NCI-H2029 treated with DMSO at 0.1 percent for 48 hours (cell line): Measurements from ENCODE around the gene MAD1L1.

ENCODE experiments used
- DNase-seq: peaks from one replicate; lab custom pipeline; 2025; lab: John Stamatoyannopoulos, UW

Gene MAD1L1

DNA sequence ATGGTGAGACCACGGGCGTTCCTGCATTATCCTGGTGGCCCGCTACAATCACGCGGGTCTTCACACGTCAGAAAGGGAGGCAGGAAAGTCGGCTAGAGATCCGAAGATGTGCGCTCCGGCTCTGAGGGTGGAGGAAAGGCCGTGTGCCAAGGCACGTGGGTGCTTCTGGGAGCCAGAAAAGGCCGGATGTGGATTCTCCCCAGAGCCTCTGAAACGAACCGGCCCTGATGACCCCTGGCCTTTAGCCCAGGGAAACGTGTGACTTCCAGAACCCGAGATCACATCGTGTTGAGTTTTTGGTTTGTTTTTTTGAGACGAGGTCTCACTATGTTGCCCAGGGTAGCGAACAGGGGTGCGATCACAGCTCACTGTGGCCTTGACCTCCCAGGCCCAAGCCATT is 318.4 kb downstream of the MAD1L1 start:
- DNase-seq = no peak

DNA sequence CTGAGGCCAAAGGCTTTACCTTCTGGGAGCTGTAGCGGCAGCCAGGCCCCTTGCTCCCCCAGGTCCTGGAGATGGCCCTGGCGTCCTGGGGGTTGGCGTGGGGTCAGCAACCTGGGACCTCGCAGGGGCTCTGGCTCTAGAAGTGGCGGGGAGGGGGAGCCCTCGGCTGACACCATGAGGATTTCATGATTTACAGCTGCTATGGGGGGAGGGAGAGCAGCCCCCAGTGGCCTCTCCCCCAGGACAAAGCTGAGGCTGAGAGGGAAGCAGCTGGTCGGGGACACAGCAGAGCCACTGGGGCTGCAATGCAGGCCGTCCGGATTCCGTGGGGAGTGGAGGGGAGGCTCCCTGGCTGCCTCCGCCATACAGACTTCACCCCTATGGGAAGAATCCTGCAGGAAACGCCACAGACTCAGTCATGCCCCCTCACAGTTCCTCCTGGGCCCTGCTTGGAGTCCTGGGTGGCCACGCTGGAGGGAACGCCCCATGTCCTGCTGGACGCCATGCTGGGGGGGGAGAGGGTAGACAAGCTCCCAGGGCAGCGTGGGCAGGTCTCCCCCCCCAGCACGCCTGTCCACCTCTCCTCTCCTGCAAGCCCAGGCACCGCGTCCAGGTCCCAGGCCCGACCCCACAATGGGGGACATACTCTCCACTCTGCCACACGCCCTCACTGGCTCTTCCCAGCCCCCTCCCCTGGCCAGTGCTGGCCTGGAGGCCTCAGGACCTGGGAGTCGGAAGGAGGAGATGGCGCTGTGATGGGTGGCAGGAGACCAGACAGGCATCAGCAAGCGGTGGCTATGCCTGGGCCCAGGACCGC is 319.1 kb downstream of the MAD1L1 start:
- no peak for DNase-seq

- DNase-seq = no peak
These were observed 319.9 kb downstream of the MAD1L1 start for GRCh38 chr7:1912593-1913465.

- no peak for DNase-seq
These were observed 321.2 kb downstream of the MAD1L1 start for GRCh38 chr7:1911571-1911970.

DNA sequence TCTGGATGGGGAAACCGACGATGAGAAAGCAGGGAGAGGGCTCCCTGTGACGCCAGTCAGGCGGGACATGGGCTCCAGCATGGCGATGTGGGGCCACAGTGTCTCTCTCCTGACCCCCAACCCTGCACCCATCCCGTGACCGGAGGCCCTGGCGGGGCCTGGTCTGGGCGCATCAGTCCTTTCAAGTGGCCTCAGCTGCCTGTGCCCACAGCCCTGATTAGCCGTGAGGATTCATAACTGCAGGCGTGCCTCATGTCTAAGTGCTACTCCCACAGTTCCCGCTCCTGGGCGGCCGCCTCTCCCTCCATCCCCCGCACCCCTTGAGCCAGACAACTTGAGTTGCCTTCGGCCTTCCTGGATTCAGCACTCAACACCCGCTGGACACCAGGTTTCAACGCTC is 321.9 kb downstream of the MAD1L1 start:
- DNase-seq = no peak

DNA sequence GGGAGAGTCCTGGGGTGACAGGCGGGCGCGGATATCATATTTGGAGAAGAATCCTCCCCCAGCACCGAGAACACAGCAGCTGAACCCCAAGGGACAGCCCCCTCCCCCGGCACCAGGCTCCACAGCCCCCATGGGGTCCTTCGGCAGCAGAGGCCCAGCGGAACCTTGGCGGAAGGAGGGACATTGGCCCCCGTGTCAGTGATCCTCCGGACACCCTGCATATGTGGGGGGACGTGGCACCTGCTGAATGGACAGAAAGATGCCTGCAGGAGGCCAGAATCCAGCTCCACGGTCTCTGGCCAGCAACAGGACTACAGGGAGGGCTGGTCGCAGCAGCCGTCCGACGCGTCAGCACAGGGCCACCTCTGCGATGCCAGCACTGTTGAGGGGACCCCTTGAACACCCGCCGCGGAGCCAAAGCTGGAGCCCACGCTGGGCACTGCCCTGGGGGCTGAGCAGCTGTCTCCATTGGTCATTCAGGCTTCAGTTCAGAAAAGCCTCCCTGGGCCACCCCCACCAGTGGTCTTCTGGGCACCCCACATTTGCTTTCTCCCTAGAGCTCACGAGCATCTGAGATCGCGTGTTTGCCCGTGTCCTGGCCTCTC is 322.6 kb downstream of the MAD1L1 start:
- DNase-seq = no peak

GRCh38 chr7:1909476-1909875 is 323.3 kb downstream of the MAD1L1 start:
- no peak for DNase-seq

DNA sequence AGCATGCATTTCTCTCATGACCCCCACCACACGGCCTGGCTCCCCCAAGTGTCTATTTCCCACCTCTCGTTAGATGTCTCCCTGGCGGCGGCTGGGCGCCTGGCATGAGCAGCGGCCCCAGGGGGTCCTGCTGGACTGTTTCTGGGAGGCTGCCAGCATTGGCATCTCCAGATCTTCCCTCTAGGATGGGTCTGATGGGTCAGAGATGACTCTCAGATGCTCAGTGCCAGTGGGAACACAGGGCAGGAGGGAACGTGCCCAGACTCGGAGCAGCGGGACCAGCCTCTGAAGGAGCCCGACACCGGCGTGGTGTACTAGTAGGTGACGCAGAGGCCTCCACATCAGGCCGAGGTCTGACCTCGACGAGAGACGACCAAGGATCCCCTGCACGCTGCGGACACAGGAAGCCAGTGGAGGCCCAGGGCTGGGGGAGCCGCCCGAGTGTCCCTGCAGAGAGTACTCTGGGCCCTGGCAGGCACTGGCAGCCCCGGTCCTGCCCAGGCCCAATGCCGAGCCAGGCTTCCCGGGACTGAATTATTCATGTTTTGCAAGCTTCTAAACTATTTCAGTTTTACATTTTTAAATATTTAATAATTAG is 323.8 kb downstream of the MAD1L1 start:
- no peak for DNase-seq

DNA sequence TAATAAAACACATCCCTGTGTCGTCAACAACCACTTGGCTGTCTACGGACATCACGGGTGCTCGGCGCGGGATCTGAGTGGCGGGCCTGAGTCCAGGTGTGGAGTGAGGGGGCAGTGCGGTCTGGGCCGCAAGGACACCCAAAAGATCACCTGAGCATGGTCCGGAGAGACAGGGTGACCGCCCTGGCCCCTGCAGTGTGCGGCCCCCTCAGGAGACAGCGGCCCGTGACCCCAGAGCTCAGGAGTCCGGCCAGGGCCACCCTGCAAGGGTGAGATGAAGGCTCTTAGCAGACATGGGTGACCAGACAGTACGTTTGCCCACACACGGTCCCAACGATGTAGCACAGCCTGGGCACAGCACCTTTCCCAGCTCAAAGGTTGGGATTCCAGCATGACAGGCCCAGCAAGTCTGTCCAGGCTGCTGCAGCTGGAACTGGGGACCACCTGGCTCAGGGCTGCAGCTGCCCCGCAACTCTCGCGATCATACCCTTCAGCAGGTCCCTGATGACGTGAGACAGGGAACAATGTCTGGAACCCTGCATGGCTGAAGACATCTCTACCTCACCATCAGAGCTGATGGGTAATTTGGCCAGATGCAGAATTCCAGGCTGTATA is 324.9 kb downstream of the MAD1L1 start:
- DNase-seq = no peak

DNA sequence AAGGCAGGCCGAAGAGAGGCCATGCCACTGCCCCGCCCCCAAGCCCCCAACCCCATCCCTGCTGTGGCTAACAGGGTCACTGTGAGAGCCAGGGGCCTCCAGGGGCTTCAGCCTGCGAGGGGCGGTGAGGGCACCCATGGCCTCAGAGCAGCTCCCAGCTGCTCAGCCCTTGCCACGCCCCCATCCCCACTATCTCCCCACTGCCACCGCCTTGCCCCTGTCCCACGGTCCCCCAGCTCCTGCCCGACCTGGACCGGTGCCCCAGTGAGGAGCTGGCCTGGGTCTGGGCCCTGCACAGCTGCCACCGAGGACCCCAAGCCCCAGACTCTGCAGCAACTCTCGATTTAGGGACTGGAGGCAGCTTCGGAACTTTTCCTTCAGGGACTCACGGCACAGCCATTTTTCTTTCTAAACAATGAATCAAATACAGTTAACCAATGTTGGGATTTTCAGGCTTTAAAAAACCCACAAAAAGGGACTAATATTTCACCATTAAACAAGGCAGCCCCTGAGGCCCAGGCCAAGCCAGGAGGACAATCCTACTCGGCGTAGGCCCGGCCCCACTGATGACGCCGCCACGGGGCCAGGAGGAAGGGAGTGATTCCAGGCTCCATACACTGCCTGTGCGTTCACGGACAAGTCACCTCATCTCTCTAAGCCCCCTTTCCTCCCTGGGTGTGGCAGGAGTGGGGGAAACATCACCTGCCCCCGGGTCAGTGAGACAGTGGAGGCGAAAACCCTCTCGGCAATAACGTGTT is 325.6 kb downstream of the MAD1L1 start:
- no peak for DNase-seq

- DNase-seq = no peak
These were observed 326.5 kb downstream of the MAD1L1 start for GRCh38 chr7:1906087-1906830.

DNA sequence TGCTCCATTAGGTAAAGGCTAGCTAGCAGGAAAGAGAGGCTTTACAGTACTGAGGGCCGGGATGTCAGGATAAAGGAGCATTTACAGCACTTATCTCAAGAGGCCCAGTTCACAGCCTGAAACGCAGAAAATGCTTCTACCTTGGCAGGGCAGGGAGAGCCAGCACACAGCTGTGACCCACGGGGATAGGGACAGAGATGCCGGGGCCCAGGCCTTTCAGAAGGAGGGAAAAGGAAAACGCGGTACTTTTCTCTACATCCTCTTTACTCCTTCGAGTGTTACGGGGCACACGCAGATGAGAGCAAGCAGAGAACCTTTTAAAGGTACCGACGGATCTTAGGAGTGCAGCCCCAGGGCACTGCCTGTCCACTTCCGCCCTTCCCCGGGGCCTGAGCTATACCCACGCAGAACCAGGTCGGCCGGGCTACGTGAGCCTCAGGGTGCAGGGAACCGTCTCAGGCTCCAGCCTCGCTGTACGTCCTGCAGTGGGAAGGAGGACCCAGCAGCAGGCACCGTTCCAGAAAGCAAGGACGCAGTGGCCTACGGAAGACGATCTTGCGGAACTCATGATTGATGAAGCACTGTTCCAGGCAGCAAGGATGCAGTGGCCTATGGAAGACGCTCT is 330.4 kb downstream of the MAD1L1 start:
- no peak for DNase-seq

- DNase-seq = no peak
These were observed 331.1 kb downstream of the MAD1L1 start for GRCh38 chr7:1901431-1902210.

- DNase-seq = no peak
These were observed 331.9 kb downstream of the MAD1L1 start for GRCh38 chr7:1900847-1901246.

DNA sequence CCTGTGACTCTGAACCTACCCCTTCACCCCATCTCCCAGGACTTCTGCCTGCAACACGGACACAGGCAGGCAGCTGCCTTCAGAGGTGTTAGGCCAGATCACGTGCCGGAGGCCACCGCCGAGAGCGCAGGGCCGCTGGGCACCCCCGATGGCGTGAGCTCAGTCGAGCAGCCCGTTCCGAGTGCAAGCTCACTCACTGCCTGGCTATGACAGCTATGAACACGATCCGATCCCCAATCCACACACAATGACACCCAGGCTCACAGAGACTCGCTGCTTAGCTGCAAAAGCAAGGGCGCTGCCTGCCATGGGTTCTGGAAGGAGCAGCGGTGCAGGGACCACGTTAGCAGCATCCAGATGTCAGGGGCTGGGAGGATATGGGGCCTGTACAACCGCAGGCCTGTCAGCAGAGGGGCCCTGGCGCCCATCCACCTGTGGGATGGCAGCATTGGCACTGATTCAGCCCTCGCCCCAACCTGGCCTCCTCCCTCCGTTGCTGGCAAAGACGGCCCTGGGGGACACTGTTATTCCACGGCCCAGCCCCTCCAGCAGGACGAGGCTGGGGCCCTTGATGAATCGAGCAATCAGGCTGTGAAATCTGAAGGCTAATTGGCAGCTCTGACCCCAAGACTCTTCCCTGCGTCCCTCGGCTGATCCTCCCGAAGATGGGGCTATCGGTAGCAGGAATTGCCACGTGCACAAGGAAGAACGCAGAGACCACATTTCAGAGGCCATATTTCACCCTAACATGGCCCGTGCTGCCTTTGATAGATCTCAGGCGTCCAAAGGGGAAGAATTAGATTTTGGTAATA is 332.6 kb downstream of the MAD1L1 start:
- DNase-seq = no peak

DNA sequence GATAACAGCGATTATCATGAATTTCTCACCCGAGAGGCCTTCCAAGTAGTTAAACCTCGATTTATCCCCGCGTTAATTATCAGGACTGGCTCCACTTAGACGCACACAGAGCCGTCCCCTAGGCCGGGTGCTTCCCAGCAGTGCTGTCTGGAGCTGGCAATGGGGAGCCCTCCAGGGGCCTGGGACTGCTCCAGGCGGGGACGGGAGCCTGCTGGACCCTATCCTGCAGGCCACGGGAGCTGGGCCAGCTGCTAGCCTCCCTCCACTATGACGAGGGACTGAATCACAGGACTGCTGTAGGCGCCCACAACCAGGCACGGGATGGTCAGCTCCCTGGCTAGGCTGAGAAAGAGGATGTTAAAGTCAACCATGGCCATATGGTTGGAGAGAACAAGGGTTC is 333.5 kb downstream of the MAD1L1 start:
- no peak for DNase-seq

GRCh38 chr7:1898628-1899185 is 334.0 kb downstream of the MAD1L1 start:
- DNase-seq = no peak
